H9 (cell line): Measurements from ENCODE around the gene PTPRF. TPM values are rescaled to one million over a fixed set of nuclear protein-coding genes. Genes with fewer than 3 reads are reported as not detected.
A peak's percentile ranks its signal among the peaks of the same experiment; 100 is the strongest.

Experiments
- DNase-seq: peaks from one replicate; pipeline ENCODE4 v3.0.0-alpha.2; 2017
- H2AFZ ChIP-seq: one replicate; pipeline ENCODE4 v1.6.1; 2013; ENCODE audit warnings: mild to moderate bottlenecking, low read length, control low read depth, moderate library complexity
- H2AK5ac ChIP-seq: 2 replicates; pipeline ENCODE4 v1.6.1; 2013; ENCODE audit warnings: low read length, control low read depth, mixed read lengths; ENCODE audit not compliant: insufficient read length
- H2BK120ac ChIP-seq: one replicate; pipeline ENCODE4 v1.6.1; 2013; ENCODE audit warnings: low read depth, mild to moderate bottlenecking, low read length, control low read depth, inconsistent platforms; ENCODE audit not compliant: poor library complexity, severe bottlenecking
- H2BK12ac ChIP-seq: 2 replicates; pipeline ENCODE4 v1.6.1; 2013; ENCODE audit warnings: low read length, control low read depth, mixed read lengths, low read depth; ENCODE audit not compliant: insufficient read length
- H2BK15ac ChIP-seq: 2 replicates; pipeline ENCODE4 v1.6.1; 2013; ENCODE audit warnings: low read depth, low read length, control low read depth
- H2BK20ac ChIP-seq: one replicate; pipeline ENCODE4 v1.6.1; 2013; ENCODE audit warnings: low read depth, mild to moderate bottlenecking, low read length, control low read depth, inconsistent platforms; ENCODE audit not compliant: poor library complexity, severe bottlenecking
- H2BK5ac ChIP-seq: 2 replicates; pipeline ENCODE4 v1.6.1; 2013; ENCODE audit warnings: low read length, control low read depth, mixed read lengths; ENCODE audit not compliant: insufficient read length
- H3K14ac ChIP-seq: 2 replicates; pipeline ENCODE4 v1.6.1; 2013; ENCODE audit warnings: low read length, control low read depth; ENCODE audit not compliant: insufficient read depth
- H3K18ac ChIP-seq: 2 replicates; pipeline ENCODE4 v1.6.1; 2013; ENCODE audit warnings: low read depth, mild to moderate bottlenecking, mixed read lengths, low read length, control low read depth; ENCODE audit not compliant: insufficient read length
- H3K23ac ChIP-seq: 2 replicates; pipeline ENCODE4 v1.6.1; 2013; ENCODE audit warnings: low read length, control low read depth, mixed read lengths, low read depth; ENCODE audit not compliant: insufficient read length
- H3K23me2 ChIP-seq: 2 replicates; pipeline ENCODE4 v1.6.1; 2013; ENCODE audit warnings: low read depth, mild to moderate bottlenecking, mixed read lengths, low read length, control low read depth; ENCODE audit not compliant: insufficient read length, poor library complexity, severe bottlenecking
- H3K27ac ChIP-seq: 2 replicates; pipeline ENCODE4 v1.5.1; 2013; ENCODE audit warnings: low read length, control low read depth, mixed read lengths, low read depth; ENCODE audit not compliant: insufficient read length
- H3K27me3 ChIP-seq: 2 replicates; pipeline ENCODE4 v1.6.1; 2013; ENCODE audit warnings: low read length, control low read depth, inconsistent platforms; ENCODE audit not compliant: insufficient read depth
- H3K4ac ChIP-seq: 2 replicates; pipeline ENCODE4 v1.6.1; 2013; ENCODE audit warnings: low read depth, mild to moderate bottlenecking, control low read depth, inconsistent platforms, low read length, moderate library complexity
- H3K4me1 ChIP-seq: 2 replicates; pipeline ENCODE4 v1.6.1; 2013; ENCODE audit warnings: low read length, control low read depth, inconsistent platforms; ENCODE audit not compliant: insufficient read depth
- H3K4me2 ChIP-seq: 2 replicates; pipeline ENCODE4 v1.6.1; 2013; ENCODE audit warnings: low read length, control low read depth, mixed read lengths; ENCODE audit not compliant: insufficient read length, insufficient read depth
- H3K56ac ChIP-seq: 2 replicates; pipeline ENCODE4 v1.6.1; 2013; ENCODE audit warnings: low read depth, mild to moderate bottlenecking, mixed read lengths, low read length, control low read depth; ENCODE audit not compliant: insufficient read length
- H3K79me1 ChIP-seq: 2 replicates; pipeline ENCODE4 v1.6.1; 2013; ENCODE audit warnings: low read depth, mild to moderate bottlenecking, moderate library complexity, low read length, control low read depth, inconsistent platforms; ENCODE audit not compliant: insufficient read depth, poor library complexity, severe bottlenecking
- H3K79me2 ChIP-seq: 2 replicates; pipeline ENCODE4 v1.6.1; 2013; ENCODE audit warnings: low read length, control low read depth, inconsistent platforms; ENCODE audit not compliant: insufficient read depth
- H3K9ac ChIP-seq: 2 replicates; pipeline ENCODE4 v1.6.1; 2013; ENCODE audit warnings: low read length, control low read depth, mixed read lengths; ENCODE audit not compliant: insufficient read length; ENCODE audit errors: extremely low read depth
- H3K9me3 ChIP-seq: one replicate; pipeline ENCODE4 v1.6.1; 2013; ENCODE audit warnings: low read depth, low read length, inconsistent platforms; ENCODE audit not compliant: control insufficient read depth
- H3T11ph ChIP-seq: one replicate; pipeline ENCODE4 v1.6.1; 2013; ENCODE audit warnings: mild to moderate bottlenecking, low read length, control low read depth, inconsistent platforms
- H4K20me1 ChIP-seq: one replicate; pipeline ENCODE4 v1.6.1; 2013; ENCODE audit not compliant: control insufficient read depth, insufficient read length, insufficient read depth
- H4K5ac ChIP-seq: 2 replicates; pipeline ENCODE4 v1.6.1; 2013; ENCODE audit warnings: low read depth, mild to moderate bottlenecking, mixed read lengths, low read length, control low read depth; ENCODE audit not compliant: insufficient read length
- H4K8ac ChIP-seq: replicated peaks from 2 replicates; pipeline ENCODE4 v1.6.1; 2013; ENCODE audit warnings: low read length, control low read depth, mixed read lengths, low read depth; ENCODE audit not compliant: insufficient read length
- H4K91ac ChIP-seq: 2 replicates; pipeline ENCODE4 v1.6.1; 2013; ENCODE audit warnings: low read depth, mild to moderate bottlenecking, moderate library complexity, mixed read lengths, low read length, control low read depth; ENCODE audit not compliant: insufficient read length
- H3K27ac Mint-ChIP-seq, 3 experiments: 2 replicates in 2 of 3; 3 replicates in 1 of 3; pipeline ENCODE4 v1.8.0; 2020 to 2021; ENCODE audit warnings: mixed read lengths in 3 of 3, mild to moderate bottlenecking in 1 of 3, moderate library complexity in 1 of 3
- H3K27me3 Mint-ChIP-seq: 2 replicates; pipeline ENCODE4 v1.8.0; 2021; ENCODE audit warnings: low read depth, mild to moderate bottlenecking, moderate library complexity, mixed read lengths
- H3K36me3 Mint-ChIP-seq, 3 experiments: 2 replicates in 2 of 3; 3 replicates in 1 of 3; pipeline ENCODE4 v1.8.0; 2020 to 2021; ENCODE audit warnings: low read depth in 3 of 3, mixed read lengths in 3 of 3; ENCODE audit not compliant: insufficient read depth in 1 of 3
- H3K4me1 Mint-ChIP-seq, 2 experiments: 2 replicates each; pipeline ENCODE4 v1.8.0; 2020; ENCODE audit warnings: mixed read lengths in 2 of 2
- H3K4me3 Mint-ChIP-seq, 2 experiments: 2 replicates in 1 of 2; 3 replicates in 1 of 2; pipeline ENCODE4 v1.8.0; 2020 to 2021; ENCODE audit warnings: mild to moderate bottlenecking in 2 of 2, mixed read lengths in 2 of 2, moderate library complexity in 1 of 2
- H3K9me3 Mint-ChIP-seq, 2 experiments: 2 replicates in 1 of 2; 3 replicates in 1 of 2; pipeline ENCODE4 v1.8.0; 2020; ENCODE audit warnings: mild to moderate bottlenecking in 2 of 2, mixed read lengths in 2 of 2, moderate library complexity in 1 of 2
- CTCF ChIP-seq: fragments of 200-600 bp; sonication (generic); conservative IDR thresholded peaks from 3 replicates; pipeline ENCODE4 v1.8.0; 2021; ENCODE audit warnings: antibody characterized with exemption, mild to moderate bottlenecking
- WGBS: extraction: QIAGEN DNeasy Blood & Tissue Kit; methylation state at CpG from one replicate; pipeline ENCODE4 v1.1.7; 2013; ENCODE audit warnings: missing lambda C conversion rate, low lambda C conversion rate, mixed read lengths; ENCODE audit not compliant: insufficient read length; ENCODE audit errors: extremely low coverage; 5-methylcytosine and 5-hydroxymethylcytosine counted together
- total RNA-seq: library from RNA; stranded (reverse); gene quantifications from 2 replicates; pipeline ENCODE4 v1.2.1, GENCODE V29; 2021

PTPRF gene
- total RNA-seq, 1 experiment from 2014 or later = 193 TPM

GRCh38 chr1:43563876-43564539 lies 33.3 kb downstream of the PTPRF start:
- TF ChIP-seq CTCF = no peak
- H2BK20ac ChIP-seq = no peak overlapping the region
- H3T11ph ChIP-seq = no peak overlapping the region
- H3K23ac ChIP-seq = no peak overlapping the region
- no peak overlapping the region for H4K91ac ChIP-seq
- H4K20me1 ChIP-seq = peaks cover 3% of the 10 kb centered on the region
- no peak overlapping the region for H3K9ac ChIP-seq
- H3K27ac ChIP-seq = no peak overlapping the region
- H4K8ac ChIP-seq = no peak overlapping the region
- H3K23me2 ChIP-seq = peaks cover 7% of the 10 kb centered on the region
- no peak overlapping the region for H2BK5ac ChIP-seq
- no CpG with 5 or more reads among the region's 19 CpGs for WGBS
- H3K18ac ChIP-seq = no peak overlapping the region
- H2BK12ac ChIP-seq = no peak overlapping the region
- no peak overlapping the region for H2AFZ ChIP-seq
- no peaks in the 10 kb centered on the region for H3K79me1 ChIP-seq
- no peak overlapping the region for H3K4ac ChIP-seq
- Mint-ChIP-seq H3K36me3 (peaks cover 0 to 15% (median 9%) of the 10 kb centered on the region in 3 experiments; a peak in 6 of 7 replicates), H3K4me1 (peaks cover 23 to 33% of the 10 kb centered on the region in 2 experiments), H3K27me3 (no peaks in the 10 kb centered on the region; the same call in 1 of the 2 replicates), H3K9me3 (no peaks in the 10 kb centered on the region), H3K4me3 (peak overlapping the region in 1 of 2 experiments; percentile 67; a peak in 2 of 5 replicates), H3K27ac (peak overlapping the region in 2 of 3 experiments; percentile 14 to 47; a peak in 3 of 7 replicates)
- peaks cover 10% of the 10 kb centered on the region for H3K4me1 ChIP-seq
- no peak overlapping the region for H3K14ac ChIP-seq
- no peaks in the 10 kb centered on the region; the same call in 1 of the 2 replicates for H3K79me2 ChIP-seq
- H4K5ac ChIP-seq = no peak overlapping the region
- no peak overlapping the region for H3K56ac ChIP-seq
- no peak overlapping the region for H2AK5ac ChIP-seq
- no peak overlapping the region for H2BK120ac ChIP-seq
- H3K27me3 ChIP-seq = no peaks in the 10 kb centered on the region
- H3K4me2 ChIP-seq = no peak overlapping the region
- H3K9me3 ChIP-seq = no peaks in the 10 kb centered on the region
- DNase-seq = no peak
- no peak overlapping the region for H2BK15ac ChIP-seq
